T-helper 9 cell (primary cell): ENCODE measurements around the gene WFS1.

Source experiments
- DNase-seq: peaks from one replicate; pipeline ENCODE4 v3.0.0-alpha.2; 2020

Gene WFS1

GRCh38 chr4:6235012-6235411 is 34.6 kb upstream of the WFS1 start:
- DNase-seq, result no peak

GRCh38 chr4:6235901-6236640 is 33.6 kb upstream of the WFS1 start:
- DNase-seq, result no peak

- no peak for DNase-seq
Measured at GRCh38 chr4:6236816-6237390, 32.7 kb upstream of the WFS1 start.

GRCh38 chr4:6239486-6239885 is 30.2 kb upstream of the WFS1 start:
- no peak for DNase-seq

GRCh38 chr4:6239968-6240367 is 29.7 kb upstream of the WFS1 start:
- no peak for DNase-seq

GRCh38 chr4:6241062-6241845 is 28.4 kb upstream of the WFS1 start:
- DNase-seq, result no peak

GRCh38 chr4:6242271-6243029 is 27.2 kb upstream of the WFS1 start:
- no peak for DNase-seq

- no peak for DNase-seq
Measured at GRCh38 chr4:6245246-6246169, 24.1 kb upstream of the WFS1 start.

GRCh38 chr4:6246170-6246634 is 23.4 kb upstream of the WFS1 start:
- no peak for DNase-seq

- DNase-seq, result no peak
Measured at GRCh38 chr4:6248394-6248793, 21.3 kb upstream of the WFS1 start.

- DNase-seq, result no peak
Measured at GRCh38 chr4:6250235-6250983, 19.2 kb upstream of the WFS1 start.

- no peak for DNase-seq
Measured at GRCh38 chr4:6250984-6251295, 18.7 kb upstream of the WFS1 start.

- DNase-seq, result no peak
Measured at GRCh38 chr4:6251365-6251764, 18.3 kb upstream of the WFS1 start.

- DNase-seq, result no peak
Measured at GRCh38 chr4:6252051-6252450, 17.6 kb upstream of the WFS1 start.

GRCh38 chr4:6253111-6253510 is 16.5 kb upstream of the WFS1 start:
- no peak for DNase-seq

- no peak for DNase-seq
Measured at GRCh38 chr4:6253961-6254360, 15.7 kb upstream of the WFS1 start.

- DNase-seq, result no peak
Measured at GRCh38 chr4:6256141-6256540, 13.5 kb upstream of the WFS1 start.

GRCh38 chr4:6257247-6258025 is 12.2 kb upstream of the WFS1 start:
- DNase-seq, result no peak

- no peak for DNase-seq
Measured at GRCh38 chr4:6258026-6258360, 11.7 kb upstream of the WFS1 start.

- DNase-seq, result no peak
Measured at GRCh38 chr4:6258741-6259140, 10.9 kb upstream of the WFS1 start.

- DNase-seq, result no peak
Measured at GRCh38 chr4:6259886-6260285, 9.8 kb upstream of the WFS1 start.
